ENCODE results near the gene COL27A1. TPM values are rescaled to one million over a fixed set of nuclear protein-coding genes. Genes with fewer than 3 reads are reported as not detected.

COL27A1 gene
- total RNA-seq, 1 donor from 2014 or later = 0.33 TPM

DNA sequence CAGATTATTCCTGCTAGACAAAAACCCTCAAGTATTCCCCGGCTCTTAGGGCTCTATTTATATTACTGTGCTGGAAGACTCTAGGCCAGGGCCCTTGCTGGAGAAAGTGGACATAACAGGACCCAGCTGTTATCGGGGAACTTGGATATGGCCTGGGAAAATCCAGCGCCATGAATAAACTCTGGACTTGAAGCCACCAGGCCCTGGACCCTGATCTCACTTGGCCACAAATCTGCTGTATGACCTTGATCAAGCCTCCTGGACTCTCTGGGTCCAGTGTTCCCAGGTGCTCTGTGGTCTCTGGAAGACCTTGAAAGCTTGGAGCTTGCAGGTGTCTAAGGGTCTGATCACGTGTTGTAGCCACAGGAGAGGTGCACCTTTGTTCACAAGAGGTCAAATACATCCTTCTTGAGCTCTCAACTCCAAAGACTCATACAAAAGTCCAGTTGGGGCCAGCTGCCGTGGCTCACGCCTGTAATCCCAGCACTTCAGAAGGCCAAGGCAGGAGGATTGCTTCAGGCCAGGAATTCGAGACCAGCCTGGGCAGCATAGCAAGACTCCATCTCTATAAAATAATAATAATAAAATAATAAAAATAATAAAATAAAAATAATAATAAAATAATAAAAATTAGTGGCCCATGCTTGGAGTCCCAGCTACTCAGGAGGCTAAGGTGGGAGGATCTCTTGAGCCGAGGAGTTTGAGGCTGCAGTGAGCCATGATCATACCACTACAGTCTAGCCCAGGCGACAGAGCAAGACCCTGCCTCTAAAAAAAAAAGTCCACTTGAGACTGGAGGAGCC, 26.5 kb downstream of the COL27A1 start:
- DNase-seq (no peak), ATAC-seq (ENCODE audit: low read depth) (no peak)
- H3K27ac Mint-ChIP-seq = no peak overlapping the region
- peaks cover 5% of the 10 kb centered on the region for H3K27me3 Mint-ChIP-seq
- H3K9me3 Mint-ChIP-seq = no peaks in the 10 kb centered on the region
- intact Hi-C loops (cut with micrococcal nuclease) = no loop called here
- H3K4me3 Mint-ChIP-seq = no peak overlapping the region
- no peaks in the 10 kb centered on the region for H3K36me3 Mint-ChIP-seq (ENCODE audit: low read depth)
- no peaks in the 10 kb centered on the region for H3K4me1 Mint-ChIP-seq
- TF ChIP-seq, protein P1, sequence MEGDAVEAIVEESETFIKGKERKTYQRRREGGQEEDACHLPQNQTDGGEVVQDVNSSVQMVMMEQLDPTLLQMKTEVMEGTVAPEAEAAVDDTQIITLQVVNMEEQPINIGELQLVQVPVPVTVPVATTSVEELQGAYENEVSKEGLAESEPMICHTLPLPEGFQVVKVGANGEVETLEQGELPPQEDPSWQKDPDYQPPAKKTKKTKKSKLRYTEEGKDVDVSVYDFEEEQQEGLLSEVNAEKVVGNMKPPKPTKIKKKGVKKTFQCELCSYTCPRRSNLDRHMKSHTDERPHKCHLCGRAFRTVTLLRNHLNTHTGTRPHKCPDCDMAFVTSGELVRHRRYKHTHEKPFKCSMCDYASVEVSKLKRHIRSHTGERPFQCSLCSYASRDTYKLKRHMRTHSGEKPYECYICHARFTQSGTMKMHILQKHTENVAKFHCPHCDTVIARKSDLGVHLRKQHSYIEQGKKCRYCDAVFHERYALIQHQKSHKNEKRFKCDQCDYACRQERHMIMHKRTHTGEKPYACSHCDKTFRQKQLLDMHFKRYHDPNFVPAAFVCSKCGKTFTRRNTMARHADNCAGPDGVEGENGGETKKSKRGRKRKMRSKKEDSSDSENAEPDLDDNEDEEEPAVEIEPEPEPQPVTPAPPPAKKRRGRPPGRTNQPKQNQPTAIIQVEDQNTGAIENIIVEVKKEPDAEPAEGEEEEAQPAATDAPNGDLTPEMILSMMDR (IDR thresholded peaks at IDR 0.05) = no peak
- ChIA-PET POLR2A (no interaction called here), CTCF (no interaction called here)

- ChIA-PET CTCF (no interaction called here), POLR2A (no interaction called here)
- no peak overlapping the region for H3K4me3 Mint-ChIP-seq
- H3K4me1 Mint-ChIP-seq = no peaks in the 10 kb centered on the region
- H3K9me3 Mint-ChIP-seq = no peaks in the 10 kb centered on the region
- H3K27ac Mint-ChIP-seq = no peak overlapping the region
- H3K27me3 Mint-ChIP-seq = no peaks in the 10 kb centered on the region
- intact Hi-C loops (cut with micrococcal nuclease) = no loop called here
- DNase-seq = no peak
- TF ChIP-seq, protein P1 (IDR thresholded peaks at IDR 0.05) = no peak
- ATAC-seq (ENCODE audit: low read depth) = no peak
- no peaks in the 10 kb centered on the region for H3K36me3 Mint-ChIP-seq (ENCODE audit: low read depth)
These were observed 27.7 kb downstream of the COL27A1 start for GRCh38 chr9:114183006-114183405.

DNA sequence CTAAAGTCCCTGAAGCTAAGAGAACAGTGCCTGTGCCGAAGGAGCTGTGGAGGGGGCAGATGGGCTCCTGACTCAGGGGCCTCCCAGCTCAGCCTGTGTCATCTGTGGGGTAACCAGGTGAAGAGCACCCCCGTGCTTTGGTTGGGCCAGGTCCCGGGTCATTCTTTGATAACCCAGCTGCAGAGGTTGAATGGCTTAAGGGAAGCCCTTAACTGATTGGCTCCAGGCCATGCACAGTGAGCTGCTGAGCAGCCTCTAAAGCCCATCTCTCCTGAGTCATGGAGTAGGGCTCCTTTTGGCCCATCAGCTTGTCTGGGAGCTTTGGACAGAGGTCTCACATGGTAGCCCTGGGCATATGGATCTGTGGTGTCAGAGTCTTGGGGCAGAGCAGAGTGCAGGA, 28.7 kb downstream of the COL27A1 start:
- Mint-ChIP-seq H3K4me1 (no peaks in the 10 kb centered on the region), H3K27me3 (no peaks in the 10 kb centered on the region), H3K4me3 (no peak overlapping the region), H3K9me3 (peaks cover 4% of the 10 kb centered on the region), H3K27ac (no peak overlapping the region), H3K36me3 (ENCODE audit: low read depth) (no peaks in the 10 kb centered on the region)
- no peak for ATAC-seq (ENCODE audit: low read depth)
- POLR2A ChIA-PET = no interaction called here
- TF ChIP-seq, protein P1 (IDR thresholded peaks at IDR 0.05) = no peak
- CTCF ChIA-PET = no interaction called here
- intact Hi-C loops (cut with micrococcal nuclease) = no loop called here
- DNase-seq = no peak

- no peak for DNase-seq
- CTCF ChIA-PET = no interaction called here
- POLR2A ChIA-PET = no interaction called here
These were observed 29.5 kb downstream of the COL27A1 start for GRCh38 chr9:114184866-114185265.

More at GRCh38 chr9:114184866-114185265, 29.5 kb downstream of the COL27A1 start:
- H3K36me3 Mint-ChIP-seq (ENCODE audit: low read depth) = no peaks in the 10 kb centered on the region
- ATAC-seq (ENCODE audit: low read depth) = no peak
- H3K4me3 Mint-ChIP-seq = no peak overlapping the region
- no peaks in the 10 kb centered on the region for H3K4me1 Mint-ChIP-seq
- H3K9me3 Mint-ChIP-seq = peaks cover 5% of the 10 kb centered on the region
- no peaks in the 10 kb centered on the region for H3K27me3 Mint-ChIP-seq
- intact Hi-C loops (cut with micrococcal nuclease) = no loop called here
- no peak overlapping the region for H3K27ac Mint-ChIP-seq
- TF ChIP-seq, protein P1 (IDR thresholded peaks at IDR 0.05) = no peak

All from activated B cell treated with CpG ODN at 0.5 μM for 24 hours (primary cell).